ENCODE results near the gene NTN1. TPM values are rescaled to one million over a fixed set of nuclear protein-coding genes. Genes with fewer than 3 reads are reported as not detected.

The NTN1 gene
- total and polyA plus RNA-seq, 2 of the 4 experiments (the other 2 are of a cell fraction) = under 0.01 to 0.07 TPM

- Histone ChIP-seq H2BK15ac (ENCODE audit: low read depth, low read length) (no peak overlapping the region), H3K36me3 (ENCODE audit: control insufficient read depth, insufficient read depth, low read length) (no peaks in the 10 kb centered on the region), H2AFZ (replicated peaks; ENCODE audit: low read length, poor library complexity) (no peak overlapping the region), H3K9me3 (ENCODE audit: control insufficient read depth, insufficient read depth, low read length) (peaks cover 2% of the 10 kb centered on the region; the same call in 1 of the 2 replicates), H2BK5ac (ENCODE audit: low read depth, low read length, poor library complexity, severe bottlenecking) (no peak overlapping the region), H3K4me3 (ENCODE audit: insufficient read depth, low read depth, low read length) (no peak overlapping the region), H2BK120ac (ENCODE audit: low read depth, low read length) (no peak overlapping the region), H4K5ac (ENCODE audit: low read depth, low read length) (no peak overlapping the region), H3K27me3 (ENCODE audit: control insufficient read depth, insufficient read depth, low read length) (no peaks in the 10 kb centered on the region), H2AK5ac (ENCODE audit: low read depth, low read length) (no peak overlapping the region), H3K4ac (ENCODE audit: low read depth, low read length) (no peak overlapping the region), H3K18ac (ENCODE audit: low read depth, low read length) (no peak overlapping the region), H4K8ac (ENCODE audit: low read depth in 2 of 2, low read length in 2 of 2) (no peak overlapping the region), H3K27ac (ENCODE audit: insufficient read depth, low read length) (no peak overlapping the region), H3K56ac (ENCODE audit: extremely low read depth, insufficient read depth, low read length) (no peak overlapping the region), H3K4me1 (ENCODE audit: control insufficient read depth, insufficient read depth, low read length) (no peaks in the 10 kb centered on the region), H2AK9ac (replicated peaks; ENCODE audit: low read depth, low read length, poor library complexity) (no peak overlapping the region), H3K9ac (ENCODE audit: low read depth, low read length) (no peak overlapping the region), H3K23ac (ENCODE audit: low read depth, low read length) (no peak overlapping the region), H4K91ac (ENCODE audit: insufficient read depth, low read depth, low read length) (no peak overlapping the region), H4K20me1 (ENCODE audit: insufficient read depth, low read length) (no peaks in the 10 kb centered on the region), H3K79me1 (ENCODE audit: low read depth in 1 of 2, low read length in 2 of 2) (no peaks in the 10 kb centered on the region), H3K4me2 (ENCODE audit: low read depth, low read length) (no peak overlapping the region), H2BK20ac (ENCODE audit: low read depth, low read length) (no peak overlapping the region), H3K14ac (replicated peaks; ENCODE audit: low read depth, low read length) (no peak overlapping the region), H3K9me1 (ENCODE audit: insufficient read depth, low read length) (no peaks in the 10 kb centered on the region)
- ChIA-PET POLR2A (ENCODE audit: unreplicated experiment) (no interaction called here), CTCF (no interaction called here)
- ATAC-seq (ENCODE audit: low read depth) = no peak
- dilution Hi-C loops (cut with HindIII; ENCODE audit: low sequenced_read_pairs, unreplicated experiment) (no loop called here), in situ Hi-C loops (cut with MboI; ENCODE audit: low sequenced_read_pairs) (no loop called here), intact Hi-C loops (cut with micrococcal nuclease) (no loop called here)
- DNase-seq = no peak
- TF ChIP-seq, protein P1, sequence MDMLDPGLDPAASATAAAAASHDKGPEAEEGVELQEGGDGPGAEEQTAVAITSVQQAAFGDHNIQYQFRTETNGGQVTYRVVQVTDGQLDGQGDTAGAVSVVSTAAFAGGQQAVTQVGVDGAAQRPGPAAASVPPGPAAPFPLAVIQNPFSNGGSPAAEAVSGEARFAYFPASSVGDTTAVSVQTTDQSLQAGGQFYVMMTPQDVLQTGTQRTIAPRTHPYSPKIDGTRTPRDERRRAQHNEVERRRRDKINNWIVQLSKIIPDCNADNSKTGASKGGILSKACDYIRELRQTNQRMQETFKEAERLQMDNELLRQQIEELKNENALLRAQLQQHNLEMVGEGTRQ (IDR thresholded peaks at IDR 0.05; ENCODE audit: low read depth, low read length) = no peak
- TF ChIP-seq MAFK (IDR thresholded peaks at IDR 0.05; ENCODE audit: low read depth, low read length) (no peak), NFE2L2 (IDR thresholded peaks at IDR 0.05; ENCODE audit: low read depth, low read length) (no peak), SMC3 (IDR thresholded peaks at IDR 0.05; ENCODE audit: low read depth, low read length) (no peak), RCOR1 (IDR thresholded peaks at IDR 0.05; ENCODE audit: insufficient replicate concordance, low read length) (no peak), CEBPB (IDR thresholded peaks at IDR 0.05; ENCODE audit: low read depth, low read length) (no peak), POLR2A (IDR thresholded peaks at IDR 0.05; ENCODE audit: low read depth, low read length) (no peak), RFX5 (IDR thresholded peaks at IDR 0.05; ENCODE audit: low read depth, low read length) (no peak), MAZ (IDR thresholded peaks at IDR 0.05; ENCODE audit: borderline replicate concordance, low read depth, low read length) (no peak), BHLHE40 (IDR thresholded peaks at IDR 0.05; ENCODE audit: low read depth, low read length) (no peak), MXI1 (IDR thresholded peaks at IDR 0.05; ENCODE audit: borderline replicate concordance, low read depth, low read length) (no peak)
- TF ChIP-seq, protein P2, sequence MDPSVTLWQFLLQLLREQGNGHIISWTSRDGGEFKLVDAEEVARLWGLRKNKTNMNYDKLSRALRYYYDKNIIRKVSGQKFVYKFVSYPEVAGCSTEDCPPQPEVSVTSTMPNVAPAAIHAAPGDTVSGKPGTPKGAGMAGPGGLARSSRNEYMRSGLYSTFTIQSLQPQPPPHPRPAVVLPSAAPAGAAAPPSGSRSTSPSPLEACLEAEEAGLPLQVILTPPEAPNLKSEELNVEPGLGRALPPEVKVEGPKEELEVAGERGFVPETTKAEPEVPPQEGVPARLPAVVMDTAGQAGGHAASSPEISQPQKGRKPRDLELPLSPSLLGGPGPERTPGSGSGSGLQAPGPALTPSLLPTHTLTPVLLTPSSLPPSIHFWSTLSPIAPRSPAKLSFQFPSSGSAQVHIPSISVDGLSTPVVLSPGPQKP (IDR thresholded peaks at IDR 0.05; ENCODE audit: borderline replicate concordance, low read depth, low read length) = no peak
- TF ChIP-seq, protein P3, sequence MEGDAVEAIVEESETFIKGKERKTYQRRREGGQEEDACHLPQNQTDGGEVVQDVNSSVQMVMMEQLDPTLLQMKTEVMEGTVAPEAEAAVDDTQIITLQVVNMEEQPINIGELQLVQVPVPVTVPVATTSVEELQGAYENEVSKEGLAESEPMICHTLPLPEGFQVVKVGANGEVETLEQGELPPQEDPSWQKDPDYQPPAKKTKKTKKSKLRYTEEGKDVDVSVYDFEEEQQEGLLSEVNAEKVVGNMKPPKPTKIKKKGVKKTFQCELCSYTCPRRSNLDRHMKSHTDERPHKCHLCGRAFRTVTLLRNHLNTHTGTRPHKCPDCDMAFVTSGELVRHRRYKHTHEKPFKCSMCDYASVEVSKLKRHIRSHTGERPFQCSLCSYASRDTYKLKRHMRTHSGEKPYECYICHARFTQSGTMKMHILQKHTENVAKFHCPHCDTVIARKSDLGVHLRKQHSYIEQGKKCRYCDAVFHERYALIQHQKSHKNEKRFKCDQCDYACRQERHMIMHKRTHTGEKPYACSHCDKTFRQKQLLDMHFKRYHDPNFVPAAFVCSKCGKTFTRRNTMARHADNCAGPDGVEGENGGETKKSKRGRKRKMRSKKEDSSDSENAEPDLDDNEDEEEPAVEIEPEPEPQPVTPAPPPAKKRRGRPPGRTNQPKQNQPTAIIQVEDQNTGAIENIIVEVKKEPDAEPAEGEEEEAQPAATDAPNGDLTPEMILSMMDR (conservative IDR thresholded peaks at IDR 0.05; ENCODE audit: low read depth, low read length) = no peak
- BruUV-seq (replicated peaks) = no TSS peak
- WGBS, 2 experiments (ENCODE audit: extremely low coverage in 2 of 2, insufficient read length in 1 of 2) = 19% methylated on average over 3 of the region's 8 CpGs; no CpG with 5 or more reads in 1 of the 2 experiments
These were observed 29.6 kb downstream of the NTN1 start for GRCh38 chr17:9050801-9051401.
